NCI-H82 treated with DMSO at 0.1 percent for 48 hours (cell line): ENCODE measurements around the gene STOML2.
"Not testable (repeated sequence)": the region's sequence is repeated elsewhere in the genome, so short reads cannot be mapped to it uniquely, and the experiment has no call there.

ENCODE experiments used
- DNase-seq: peaks from one replicate; lab custom pipeline; 2025; ENCODE audit not compliant: unreplicated experiment; lab: John Stamatoyannopoulos, UW

The STOML2 gene, protein sequence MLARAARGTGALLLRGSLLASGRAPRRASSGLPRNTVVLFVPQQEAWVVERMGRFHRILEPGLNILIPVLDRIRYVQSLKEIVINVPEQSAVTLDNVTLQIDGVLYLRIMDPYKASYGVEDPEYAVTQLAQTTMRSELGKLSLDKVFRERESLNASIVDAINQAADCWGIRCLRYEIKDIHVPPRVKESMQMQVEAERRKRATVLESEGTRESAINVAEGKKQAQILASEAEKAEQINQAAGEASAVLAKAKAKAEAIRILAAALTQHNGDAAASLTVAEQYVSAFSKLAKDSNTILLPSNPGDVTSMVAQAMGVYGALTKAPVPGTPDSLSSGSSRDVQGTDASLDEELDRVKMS

DNA sequence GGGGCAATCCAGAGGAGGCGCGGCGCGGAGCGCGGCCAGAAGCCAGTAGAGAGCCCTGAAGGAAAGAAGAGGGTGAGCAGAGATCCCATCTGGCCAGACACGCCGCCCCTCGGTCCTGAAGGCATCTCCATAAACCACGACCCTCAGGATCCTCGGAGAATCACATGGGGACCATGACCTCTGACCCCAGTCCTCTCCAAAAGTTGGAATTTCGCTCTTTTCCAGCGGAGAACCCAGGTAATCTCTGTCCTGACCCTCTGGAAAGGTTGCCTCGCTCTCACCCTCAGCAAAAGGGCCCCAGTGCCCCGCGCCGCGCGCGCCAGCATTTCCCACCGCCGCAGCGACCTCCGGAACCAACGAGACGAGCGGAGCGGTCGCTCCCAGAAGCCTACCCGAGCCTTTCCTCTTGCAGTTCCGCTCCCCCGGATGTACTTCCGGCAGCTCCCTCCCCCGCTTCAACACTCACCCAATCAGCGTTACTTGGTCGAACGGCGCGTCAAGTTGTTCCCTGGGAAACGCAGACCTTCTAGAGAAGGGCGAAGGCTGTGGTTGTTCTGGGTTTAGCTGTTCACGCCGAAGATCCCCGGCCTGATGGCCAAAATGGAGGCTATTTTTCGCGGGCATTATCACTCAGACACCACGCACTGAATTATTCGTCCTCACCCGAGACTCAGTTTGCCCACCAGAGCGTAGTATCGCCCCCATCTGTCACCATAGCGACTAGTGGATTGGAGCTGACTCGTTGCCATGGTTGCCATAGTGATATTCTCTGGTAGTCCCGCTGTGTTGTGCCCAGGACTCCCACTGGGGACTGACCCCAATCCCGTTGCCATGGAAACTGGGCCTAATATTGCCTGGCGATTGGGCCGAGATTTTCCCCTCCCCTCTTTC lies at the start of gene STOML2:
TSS of gene STOML2 (minus strand) at position 363 of the 891 bp plus-strand sequence. CDS start at position 326, 37 bp downstream.
- DNase-seq = peak; percentile 81

DNA sequence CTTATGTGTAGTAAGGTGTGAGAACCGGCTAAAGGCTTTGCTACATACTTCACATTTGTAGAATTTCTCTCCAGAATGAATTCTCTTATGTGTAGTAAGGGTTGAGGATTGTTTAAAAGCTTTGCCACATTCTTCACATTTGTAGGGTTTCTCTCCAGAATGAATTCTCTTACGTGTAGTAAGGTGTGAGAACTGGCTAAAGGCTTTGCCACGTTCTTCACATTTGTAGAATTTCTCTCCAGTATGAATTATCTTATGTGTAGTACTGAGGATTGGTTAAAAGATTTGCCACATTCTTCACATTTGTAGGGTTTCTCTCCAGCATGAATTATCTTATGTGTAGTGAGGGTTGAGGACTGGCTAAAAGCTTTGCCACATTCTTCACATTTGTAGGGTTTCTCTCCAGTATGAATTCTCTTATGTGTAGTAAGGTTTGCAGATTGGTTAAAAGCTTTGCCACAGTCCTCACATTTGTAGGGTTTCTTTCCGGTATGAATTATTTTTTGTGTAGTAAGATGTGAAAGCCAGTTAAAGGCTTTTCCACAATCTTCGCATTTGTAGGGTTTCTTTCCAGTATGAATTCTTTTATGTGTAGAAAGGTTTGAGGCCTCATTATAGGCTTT lies 45.1 kb upstream of the STOML2 start:
- not testable (repeated sequence) for DNase-seq

DNA sequence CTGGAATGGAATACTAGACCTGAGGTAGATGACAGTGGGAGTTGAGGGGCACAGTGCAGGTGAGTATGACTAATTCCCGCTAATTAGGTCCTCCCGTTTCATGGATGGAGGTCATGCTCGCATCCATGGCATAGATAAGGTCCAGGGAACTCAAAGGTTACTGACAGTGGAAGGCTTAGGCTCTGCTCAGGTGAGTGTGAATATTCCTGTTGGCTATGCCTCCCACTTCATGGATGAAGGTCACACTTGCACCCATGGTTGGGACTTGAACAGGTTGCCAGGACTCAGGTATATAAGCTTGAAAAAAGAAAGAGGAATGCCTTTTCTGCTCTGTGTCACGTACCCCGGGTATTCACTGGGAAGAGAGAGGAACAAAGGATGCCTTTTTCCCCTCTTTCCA lies 39.1 kb upstream of the STOML2 start:
- DNase-seq = no peak

DNA sequence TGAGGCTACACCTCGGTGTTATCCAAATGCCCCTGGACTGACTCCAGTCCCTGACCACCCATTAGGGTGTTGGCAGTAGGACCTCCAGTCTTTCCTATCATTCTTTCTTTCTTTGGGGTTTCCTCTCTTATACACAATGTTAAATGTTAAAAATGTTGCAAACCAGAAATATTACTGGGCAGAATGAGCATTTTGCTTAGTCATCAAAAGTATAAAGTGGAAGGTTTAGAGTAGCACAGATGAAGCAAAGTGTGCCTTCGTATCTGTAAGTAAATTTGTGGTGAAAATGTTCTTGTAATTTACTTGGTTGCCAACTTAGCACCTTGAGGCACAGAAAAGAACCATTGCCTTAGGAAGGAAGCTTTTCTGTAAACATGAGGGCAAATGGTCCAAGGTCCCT lies 37.2 kb upstream of the STOML2 start:
- no peak for DNase-seq

DNA sequence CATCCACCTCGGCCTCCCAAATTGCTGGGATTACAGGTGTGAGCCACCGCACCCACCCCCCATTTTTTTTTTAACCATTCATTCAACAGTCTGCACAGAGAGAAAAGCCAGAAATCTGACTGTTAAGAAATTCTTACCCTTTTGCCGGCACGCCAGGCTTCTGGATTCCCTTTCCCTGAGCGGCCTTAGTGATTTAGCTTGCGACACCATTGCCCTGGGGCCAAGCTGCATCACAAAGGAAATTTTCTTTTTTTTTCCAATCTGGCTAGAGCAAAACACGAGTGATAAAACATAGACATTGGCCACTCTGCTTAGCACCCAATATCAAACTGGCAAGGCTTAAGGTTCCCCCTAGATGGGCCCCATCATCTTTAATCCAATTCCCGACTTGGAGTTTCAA lies 33.9 kb upstream of the STOML2 start:
- no peak for DNase-seq

DNA sequence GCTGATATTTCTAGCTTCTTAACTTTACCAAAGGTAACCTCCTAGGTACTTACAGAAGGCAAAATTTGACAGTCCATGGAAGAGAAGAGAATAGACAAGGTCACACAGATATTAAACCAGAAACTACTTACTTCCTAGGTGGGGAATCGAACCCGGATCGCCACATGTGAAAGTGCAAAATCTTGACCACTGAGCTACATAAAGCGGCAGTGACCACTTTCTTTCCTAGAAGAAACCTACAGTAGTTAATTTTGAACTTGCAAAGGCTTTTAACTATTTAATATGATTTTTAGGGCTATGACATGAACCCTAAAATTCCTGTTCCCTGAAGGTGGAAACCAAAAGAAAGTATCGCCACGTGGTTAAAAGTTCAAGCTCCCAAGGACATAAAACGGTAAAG lies 33.1 kb upstream of the STOML2 start:
- no peak for DNase-seq

DNA sequence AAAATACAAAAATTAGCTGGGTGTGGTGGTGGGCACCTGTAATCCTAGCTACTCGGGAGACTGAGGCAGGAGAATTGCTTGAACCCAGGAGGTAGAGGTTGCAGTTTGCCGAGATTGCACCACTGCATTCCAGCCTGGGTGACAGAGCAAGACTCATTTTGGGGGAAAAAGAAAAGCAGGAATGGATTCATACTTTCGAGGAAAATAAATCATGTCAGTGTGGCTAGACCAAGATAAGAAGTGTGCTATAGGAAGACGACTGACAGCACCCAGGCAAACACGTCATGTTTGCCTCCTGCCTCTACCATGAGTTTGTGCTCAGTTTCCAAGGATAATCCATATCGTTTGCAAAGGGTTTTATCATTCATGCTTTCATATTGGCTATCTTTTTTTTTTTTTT lies 32.0 kb upstream of the STOML2 start:
- no peak for DNase-seq

DNA sequence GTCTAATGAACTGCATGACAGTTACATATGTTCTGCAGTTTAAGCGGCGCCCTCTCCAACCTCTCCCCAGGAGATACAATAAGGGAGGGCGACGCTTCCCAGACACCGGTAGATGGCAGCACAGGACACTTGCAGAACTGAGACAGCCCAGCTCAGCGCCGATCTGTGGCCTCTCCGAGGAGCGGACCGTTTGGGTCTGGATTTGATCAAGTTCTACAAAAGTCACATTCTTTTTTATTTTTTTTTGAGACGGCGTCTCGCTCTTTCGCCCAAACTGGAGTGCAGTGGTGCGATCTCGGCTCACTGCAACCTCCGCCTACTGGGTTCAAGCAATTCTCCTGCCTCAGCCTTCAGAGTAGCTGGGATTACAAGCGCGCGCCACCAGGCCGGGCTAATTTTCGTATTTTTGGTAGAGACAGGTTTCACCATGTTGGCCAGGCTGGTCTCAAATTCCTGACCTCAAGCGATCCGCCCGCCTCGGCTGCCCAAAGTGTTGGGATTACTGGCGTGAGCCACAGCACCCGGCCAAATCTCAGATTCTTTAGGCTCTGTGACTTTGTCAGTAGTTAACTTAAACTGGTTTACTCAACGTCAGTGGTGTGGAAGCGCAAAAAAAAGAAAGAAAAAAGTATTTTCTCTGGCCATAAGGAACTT lies 14.1 kb upstream of the STOML2 start:
- DNase-seq = peak; percentile 83

DNA sequence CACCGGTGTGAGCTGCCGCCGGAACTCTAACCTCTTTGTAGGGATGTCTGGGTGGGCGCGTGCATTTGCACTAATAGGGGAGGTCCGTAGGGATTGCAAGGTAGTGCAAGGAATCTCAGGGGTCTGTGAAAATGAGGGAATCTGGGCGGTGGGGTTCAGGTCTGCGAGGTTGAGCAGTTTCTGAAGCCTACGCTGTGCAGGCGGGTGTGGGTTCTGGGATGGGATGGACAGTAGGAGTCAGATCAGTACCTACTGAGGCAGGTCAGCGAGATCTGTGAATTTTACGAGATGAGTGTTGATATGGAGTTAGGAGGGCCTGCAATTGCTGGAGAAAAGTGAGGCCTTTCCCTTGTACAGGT lies 13.6 kb upstream of the STOML2 start:
- no peak for DNase-seq

DNA sequence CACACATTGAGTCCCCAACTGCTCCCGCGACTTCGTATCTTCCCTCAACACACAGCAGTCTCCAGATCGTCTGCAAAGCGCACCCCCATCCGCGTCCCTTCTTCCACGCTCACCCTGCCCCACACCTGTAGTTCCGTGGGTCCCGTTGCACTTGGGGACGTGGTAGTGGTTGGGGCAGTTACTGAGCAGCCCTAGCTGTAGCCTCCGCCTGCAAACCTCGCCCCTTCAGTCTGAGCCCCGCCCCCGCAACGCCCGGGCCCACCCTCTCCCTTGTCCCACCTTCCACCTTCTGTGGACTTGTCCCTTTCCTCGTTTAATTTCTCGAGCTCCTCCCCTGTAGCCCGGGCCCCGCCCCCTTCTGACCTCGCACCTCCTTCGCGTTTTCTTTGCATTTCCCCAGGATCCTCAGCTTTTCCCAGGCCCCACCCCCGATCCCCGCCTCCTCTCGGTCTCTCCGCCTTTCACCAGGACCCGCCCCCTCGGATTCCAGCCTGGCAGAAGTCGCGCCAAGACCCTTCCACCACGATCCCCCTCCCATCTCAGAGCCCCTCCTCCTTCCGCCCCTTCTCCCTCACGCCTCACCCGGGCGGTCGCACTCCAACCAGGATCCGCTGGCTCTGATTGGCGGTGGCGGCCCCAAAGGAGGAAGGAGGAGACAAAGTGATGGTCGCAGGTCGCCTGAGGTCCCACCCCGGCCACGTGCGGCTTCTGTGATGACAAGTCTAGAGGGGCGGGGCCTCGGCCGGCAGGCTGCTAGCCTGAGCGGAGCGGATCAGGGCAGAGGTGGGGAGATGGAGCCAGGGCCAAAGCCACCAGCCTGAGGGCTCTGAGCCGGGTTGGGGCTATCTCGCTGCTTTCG lies 13.0 kb upstream of the STOML2 start, which contains the start of gene ATOSB:
TSS of gene ATOSB (minus strand) at position 183 of the 859 bp plus-strand sequence. CDS start 7,588 bp downstream, outside the sequence.
- peak; percentile 93 for DNase-seq

DNA sequence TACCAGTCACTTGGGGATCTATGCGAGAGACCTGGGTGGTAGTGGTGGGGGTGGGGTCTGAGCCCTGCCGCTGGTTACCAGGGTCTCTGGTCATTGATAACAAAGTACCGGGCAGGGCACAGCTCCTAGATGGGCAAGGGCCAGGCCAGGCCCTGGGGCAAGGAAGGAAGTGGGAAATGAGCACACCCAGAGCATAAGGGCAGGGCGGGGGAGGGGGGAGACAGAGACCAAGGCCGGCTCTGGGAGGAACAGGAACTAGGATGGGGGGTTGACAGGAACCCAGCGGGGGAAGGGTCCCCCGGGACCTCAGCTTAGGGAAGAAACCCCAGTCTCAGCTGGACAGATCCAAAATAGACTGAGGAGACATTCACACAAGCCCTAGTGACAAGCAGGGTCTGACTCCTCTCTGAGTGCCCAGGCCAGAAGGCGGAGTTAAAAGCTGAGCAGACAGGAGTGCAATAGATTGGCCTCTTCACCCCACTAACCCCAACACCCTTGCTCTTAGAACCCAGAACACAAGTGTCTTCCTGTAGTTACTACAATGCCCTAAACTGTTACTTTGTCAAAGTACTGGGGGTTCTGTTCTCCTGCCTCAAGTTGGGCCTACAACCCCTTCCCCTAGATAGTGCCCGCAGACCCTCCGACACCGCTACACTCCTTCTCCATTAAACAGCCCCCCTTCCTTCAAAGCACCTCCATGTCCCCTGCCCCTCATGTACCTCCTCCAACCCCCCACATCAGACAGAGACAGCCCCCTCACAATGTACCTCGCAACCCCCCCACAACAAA lies 12.1 kb upstream of the STOML2 start:
- no peak for DNase-seq

DNA sequence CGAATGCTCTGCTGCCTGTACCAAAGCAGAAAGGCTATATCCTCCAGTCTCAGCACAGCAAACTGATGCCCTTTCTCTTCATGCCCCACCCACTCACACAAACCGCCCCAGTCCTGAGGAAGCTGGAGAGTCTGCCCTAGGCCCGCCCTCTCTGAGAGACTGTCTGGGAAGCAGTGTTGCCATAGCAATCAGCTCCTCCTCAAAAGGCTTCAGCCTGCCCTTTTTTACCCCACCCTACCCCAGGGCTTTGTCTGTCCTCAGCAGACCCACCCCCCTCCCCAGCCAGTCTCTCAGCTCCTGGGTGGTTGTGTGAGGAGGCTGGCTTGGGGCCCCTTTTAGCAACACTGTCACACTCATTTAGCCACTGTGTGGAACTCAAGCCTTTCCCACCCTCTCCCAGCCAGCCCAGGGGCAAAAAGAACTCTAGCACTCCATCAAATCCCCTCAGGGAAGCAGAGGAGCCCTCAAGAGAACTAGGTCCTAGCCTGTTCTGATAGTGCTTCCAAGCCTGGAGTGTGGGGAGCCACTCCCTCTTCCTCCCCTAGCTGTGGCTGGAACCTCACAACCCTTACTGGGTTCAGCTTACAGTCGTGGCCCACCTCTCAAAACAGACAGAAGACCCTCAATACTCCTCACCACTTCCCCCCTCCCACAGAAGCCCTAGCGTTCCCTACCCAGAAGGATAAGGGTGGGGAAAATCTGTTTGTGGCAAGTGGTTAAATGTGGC lies 11.3 kb upstream of the STOML2 start:
- DNase-seq = peak; percentile 34

DNA sequence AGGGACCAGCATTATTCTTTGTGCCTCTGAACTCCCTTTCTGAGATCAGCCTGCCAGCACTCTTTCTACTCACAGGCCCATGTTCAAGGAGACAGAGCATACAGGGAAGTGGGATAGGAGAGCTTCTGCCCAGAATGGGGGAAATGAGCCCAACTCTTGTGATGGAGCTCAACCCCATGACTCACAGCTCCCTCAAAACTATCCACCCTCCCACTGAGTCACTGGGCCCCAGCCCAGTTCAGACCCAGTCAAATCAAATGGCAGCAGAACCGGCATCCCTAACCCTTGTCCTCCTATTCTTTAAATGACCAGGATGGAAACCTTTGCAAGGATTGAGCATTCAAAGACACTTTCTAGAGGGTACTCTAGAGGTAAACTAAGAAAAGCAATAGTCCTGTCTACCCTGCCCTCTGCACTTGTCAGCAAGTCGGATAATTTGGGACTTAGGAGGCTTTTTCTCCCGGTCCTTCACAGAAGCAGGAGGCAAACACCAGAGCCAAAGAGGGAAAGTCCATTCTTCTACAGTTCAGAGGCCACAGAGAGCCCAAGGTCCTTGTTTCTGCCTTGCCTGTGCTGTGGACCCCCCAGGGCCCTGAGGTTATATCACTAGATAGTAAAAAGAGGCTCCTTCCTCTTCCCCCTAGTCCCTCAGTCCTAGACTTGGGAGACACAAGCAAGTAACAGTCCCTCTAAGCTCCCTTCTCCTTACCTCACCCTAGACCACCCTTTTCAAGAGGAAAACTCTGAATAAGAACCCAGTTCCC lies 9.5 kb upstream of the STOML2 start:
- no peak for DNase-seq

DNA sequence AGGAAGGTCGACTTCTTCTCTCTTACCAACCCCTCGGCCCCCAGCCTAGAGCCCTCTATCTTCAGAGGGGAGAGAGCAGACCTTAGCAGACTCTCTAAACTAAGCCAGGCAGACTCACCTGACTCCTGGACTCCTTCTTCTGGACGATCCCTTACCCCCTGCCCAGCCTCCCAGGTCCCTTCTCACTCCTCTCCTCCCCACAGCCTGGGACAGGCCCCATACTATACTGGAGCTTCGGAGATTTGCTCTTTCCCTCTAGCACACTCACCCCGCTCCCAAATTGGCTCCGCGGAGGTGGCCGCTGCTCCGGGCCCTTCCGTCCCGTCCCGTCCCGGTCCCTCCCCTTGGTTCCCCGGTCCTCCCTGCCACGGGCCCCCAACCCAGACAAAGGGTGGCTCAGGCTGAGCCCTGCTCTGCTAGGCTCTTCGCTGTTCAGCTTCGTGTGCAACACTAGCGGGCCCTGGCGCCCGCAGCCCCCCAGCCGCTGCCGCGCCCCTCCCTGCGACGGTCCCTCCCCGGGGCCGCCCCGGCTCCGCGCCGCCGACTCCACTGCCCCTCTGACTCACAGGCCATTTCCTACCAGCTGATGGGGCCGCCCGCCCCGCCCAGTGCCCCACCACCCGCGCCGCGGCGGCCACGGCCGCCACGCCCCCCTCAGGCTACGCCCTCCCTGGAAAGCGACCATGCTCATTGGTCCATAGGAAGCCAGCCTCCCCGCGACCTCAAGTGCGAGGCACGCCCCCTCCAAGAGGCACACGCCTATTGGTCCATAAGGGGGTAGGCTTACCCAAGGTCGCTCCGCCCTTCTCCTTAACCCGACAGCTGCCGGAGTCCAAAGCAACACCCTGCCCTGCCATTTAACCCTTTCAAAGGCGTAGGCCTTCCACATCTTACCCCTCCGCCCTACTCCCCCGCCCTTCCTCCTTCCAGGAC lies 8.3 kb upstream of the STOML2 start:
- DNase-seq = peak; percentile 83

DNA sequence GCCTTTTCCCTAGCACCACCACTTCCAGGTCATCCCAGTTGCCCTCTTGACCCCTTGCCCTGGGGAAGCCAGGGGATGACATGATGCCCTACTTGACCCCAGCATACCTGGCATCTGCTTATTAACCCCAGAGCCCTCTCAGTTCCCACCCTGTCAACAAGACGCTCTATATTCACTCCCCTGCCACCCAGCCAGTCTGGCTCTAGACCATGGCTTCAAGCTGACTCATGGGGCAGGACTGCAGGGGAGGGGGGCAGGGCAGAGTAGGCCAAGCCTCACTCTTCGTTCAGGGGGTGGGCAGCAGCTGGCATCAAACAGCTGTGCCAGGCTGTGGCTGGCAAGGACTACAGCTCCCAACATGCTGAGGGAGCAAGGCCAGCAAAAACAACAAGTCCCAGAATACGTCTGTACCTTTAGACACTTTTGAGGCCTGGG lies 7.4 kb upstream of the STOML2 start:
- DNase-seq = no peak

DNA sequence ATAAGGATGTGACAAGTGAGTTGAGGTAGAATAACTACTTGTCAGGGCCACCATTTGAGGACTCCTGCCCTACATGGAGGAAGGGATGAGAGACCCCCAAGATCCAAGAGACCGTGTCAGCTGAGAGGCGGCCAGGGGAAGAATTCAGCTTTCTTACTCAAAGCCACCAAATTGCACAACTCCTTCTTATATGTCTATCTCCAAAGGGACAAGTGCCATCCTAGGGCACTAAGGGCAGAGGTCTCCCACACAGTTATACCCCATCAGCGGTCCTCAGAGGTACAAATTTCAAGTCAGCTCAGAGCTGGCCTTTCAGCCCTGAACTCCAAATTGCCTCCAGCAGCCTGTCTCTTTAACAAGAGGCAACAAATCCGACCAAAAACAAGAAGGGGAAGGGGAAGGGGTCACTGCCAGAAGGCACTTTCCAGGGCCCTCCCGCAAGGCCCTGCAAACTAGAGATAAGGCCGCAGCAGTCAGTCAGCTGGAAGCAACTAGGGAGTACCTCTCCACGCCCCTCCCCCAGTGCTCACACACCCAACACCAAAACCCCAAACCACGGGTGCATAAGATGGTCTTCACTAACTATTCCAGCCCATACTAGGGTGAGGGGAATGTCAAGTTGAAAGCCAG lies 6.1 kb upstream of the STOML2 start:
- no peak for DNase-seq
